Measurements from ENCODE around the gene GALNT2.
A peak's percentile ranks its signal among the peaks of the same experiment; 100 is the strongest.

GALNT2 gene

DNA sequence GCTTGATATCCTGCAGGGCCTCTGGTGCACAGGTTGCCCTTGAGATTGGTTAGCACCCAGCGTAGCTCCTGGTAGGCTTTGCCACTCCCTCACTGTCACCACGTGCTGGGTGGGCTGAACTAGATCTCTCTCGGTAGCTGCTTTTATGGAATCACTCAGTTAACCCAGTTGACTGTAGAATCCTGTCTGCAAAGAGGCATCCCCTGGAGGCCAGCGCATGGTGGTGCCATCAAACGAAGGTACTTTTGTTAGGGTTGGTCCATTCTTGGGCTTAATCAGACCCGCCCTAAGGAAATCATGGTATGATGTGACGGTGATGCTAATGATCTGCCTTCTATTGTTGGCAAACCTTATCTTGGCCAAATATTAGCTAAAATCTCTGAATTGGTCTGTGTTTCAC, 153.4 kb downstream of the GALNT2 start:
- no peak for DNase-seq

DNA sequence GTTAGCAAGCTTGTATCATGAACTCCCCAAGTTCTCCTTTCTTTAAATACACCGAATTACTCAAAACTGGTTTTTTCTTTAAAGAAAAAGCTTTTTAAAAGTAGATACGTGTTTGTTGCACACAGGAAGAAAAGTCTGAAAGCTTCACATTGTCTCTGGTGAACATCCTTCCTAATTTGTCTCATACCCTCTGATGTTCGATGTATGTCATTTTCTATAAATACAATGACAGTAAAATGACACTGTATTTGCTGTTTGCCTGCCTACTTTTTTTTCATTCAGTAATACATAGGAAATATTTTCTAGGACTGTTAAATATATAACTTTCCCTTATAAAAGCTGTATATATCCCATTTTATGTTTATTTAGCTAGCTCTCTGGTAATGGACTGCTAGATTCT, 153.9 kb downstream of the GALNT2 start:
- DNase-seq: no peak

- no peak for DNase-seq
These were observed 155.6 kb downstream of the GALNT2 start for GRCh38 chr1:230222678-230223077.

GRCh38 chr1:230224101-230224960, 157.3 kb downstream of the GALNT2 start:
- no peak for DNase-seq

DNA sequence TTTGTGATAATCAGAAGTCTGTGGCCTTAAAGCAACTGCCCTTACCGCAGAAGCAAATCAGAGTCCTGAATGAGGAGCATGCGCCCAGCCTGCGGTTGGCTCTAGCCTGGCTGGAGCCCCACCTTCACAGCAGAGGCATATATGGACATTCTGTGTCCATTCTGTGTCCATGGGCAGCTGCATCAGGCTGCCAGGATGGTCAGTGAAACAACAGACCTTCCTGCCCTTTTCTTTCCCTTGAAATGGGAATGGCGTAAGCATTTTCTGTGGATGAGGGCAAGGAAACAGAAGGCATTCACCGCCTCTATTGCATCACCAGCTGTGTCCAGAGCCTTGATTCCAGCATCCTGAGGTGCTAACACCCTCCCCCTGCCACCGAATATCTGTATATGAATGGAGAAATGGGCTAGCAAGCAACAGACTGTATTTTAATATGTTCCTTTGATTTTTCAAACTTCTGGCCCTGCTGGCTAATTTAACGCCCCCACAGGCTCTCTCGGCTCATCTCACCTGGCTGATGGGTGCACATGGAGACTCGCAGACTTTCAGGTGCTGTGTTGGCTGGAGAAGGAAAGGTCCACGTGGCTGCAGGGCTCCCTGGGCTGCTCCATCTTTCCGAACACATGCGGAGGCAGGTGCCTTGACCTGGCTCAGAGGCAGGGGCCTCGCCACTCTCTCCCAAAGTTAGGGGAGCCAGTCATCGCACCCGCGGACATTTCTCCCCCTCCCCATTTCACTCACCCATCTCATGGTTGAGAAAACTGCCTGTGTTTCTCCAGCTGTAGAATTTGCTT, 159.2 kb downstream of the GALNT2 start:
- no peak for DNase-seq

GRCh38 chr1:230226814-230227213, 159.8 kb downstream of the GALNT2 start:
- DNase-seq: no peak

DNA sequence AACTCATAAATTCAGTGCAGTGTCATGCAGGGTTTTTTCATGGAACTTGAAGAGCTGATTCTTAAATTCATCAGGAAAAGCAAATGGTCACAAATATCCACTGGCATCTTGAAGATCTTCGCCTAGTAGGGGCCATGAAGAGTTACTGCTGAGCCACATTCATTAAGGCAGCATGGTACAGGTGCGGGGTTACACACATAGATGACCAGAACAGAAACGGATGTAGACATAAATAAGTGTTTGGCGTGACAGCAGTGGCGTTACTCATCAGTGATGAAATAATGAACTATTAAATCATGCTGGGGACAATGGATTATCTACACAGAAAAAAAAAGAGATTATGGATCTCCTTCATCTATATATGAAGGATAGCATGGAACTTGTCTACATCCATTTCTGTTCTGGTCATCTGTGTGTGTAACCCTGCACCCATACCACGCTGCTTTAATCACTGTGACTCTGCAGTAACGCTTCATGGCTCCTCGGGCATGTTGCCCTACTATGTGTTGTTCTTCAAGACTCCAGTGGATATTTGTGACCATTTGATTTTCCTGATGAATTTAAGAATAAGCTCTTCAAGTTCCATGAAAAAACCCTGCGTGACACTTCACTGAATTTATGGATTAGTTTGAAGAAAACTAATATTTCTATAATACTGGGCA, 161.3 kb downstream of the GALNT2 start:
- DNase-seq: no peak

GRCh38 chr1:230230273-230230672, 163.2 kb downstream of the GALNT2 start:
- DNase-seq: no peak

- no peak for DNase-seq
These were observed 164.1 kb downstream of the GALNT2 start for GRCh38 chr1:230230948-230231773.

DNA sequence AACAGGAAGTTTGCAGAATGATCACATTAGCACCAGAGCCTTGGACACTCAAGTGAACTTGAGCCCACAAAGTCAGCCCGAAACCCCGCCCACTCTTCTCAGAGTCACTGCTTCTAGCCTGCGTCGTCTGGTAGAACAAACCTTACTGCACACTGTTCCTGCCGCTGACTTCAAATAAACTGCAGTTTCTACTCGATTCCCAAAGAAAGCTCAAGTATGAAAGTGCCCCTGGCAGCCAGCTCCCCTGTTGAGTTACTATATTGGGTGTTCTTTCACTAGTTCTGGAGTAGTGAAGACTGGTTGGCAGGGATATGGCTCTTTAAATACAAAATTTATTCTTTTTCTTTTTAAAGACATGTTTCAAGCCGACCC, 164.7 kb downstream of the GALNT2 start:
- DNase-seq: peak; percentile 55

- no peak for DNase-seq
These were observed 165.3 kb downstream of the GALNT2 start for GRCh38 chr1:230232371-230232771.

GRCh38 chr1:230233786-230234185, 166.7 kb downstream of the GALNT2 start:
- DNase-seq: no peak

DNA sequence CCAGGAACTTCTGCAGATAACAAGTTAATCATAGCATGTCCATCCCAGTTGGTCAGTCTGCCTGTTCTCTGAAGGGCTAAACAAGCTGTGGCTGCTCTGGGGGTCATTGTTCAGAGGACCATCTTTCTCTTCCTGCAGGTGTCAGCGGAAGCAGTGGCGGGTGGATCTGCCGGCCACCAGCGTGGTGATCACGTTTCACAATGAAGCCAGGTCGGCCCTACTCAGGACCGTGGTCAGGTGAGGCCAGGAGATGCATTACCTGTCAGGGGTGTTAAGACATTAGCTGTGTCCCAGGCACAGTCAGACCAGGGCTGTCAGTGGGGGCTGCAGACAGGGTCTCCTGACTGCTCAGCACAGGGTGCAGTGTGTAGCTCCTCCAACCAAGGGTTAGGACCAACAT, 168.8 kb downstream of the GALNT2 start:
- DNase-seq: no peak

- no peak for DNase-seq
These were observed 169.4 kb downstream of the GALNT2 start for GRCh38 chr1:230236301-230237008.

- DNase-seq: no peak
These were observed 170.0 kb downstream of the GALNT2 start for GRCh38 chr1:230237009-230237370.

DNA sequence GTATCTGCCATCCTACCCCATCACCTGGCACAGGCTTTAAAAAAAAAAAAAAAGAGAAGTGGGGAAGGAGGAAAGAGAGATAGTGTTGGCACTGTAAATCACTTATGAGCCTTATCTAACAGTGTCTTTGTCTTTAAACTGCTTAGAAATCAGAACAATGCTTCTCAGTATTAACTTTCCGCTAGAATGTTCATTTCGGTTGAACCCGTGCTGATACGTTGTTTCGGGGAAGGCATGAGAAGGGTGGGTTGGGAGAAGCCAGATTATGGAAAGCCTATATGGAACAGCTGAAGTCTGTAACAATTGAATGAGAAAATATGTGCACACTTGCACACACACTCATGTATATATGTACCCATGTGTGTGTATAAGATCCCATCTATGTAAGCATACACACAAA, 170.8 kb downstream of the GALNT2 start:
- no peak for DNase-seq

DNA sequence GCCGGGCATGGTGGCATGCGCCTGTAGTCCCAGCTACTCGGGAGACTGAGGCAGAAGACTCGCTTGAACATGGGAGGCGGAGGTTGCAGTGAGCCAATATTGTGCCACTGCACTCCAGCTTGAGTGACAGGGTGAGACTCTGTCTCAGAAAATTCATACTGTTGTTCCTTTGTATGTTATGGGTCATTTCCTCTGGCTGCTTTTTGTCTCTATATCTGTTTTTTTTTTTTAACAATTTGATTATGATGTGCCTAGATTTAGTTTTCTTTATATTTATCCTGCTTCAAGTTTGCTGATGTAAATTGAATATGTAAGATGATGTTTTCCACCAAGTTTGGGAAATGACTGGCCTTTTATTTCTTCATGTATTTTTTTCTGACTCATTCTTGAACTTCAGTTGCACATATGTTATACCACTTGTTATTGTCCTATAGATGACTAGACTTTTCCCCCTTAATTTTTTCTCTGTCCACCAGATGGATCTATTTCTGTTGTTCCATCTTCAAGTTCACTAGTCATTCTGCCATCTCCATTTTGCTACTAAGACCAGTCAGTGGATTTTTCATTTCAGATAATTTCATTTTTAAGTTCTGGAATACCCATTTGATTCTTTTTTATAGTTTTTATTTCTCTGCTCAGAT, 173.5 kb downstream of the GALNT2 start:
- no peak for DNase-seq

DNA sequence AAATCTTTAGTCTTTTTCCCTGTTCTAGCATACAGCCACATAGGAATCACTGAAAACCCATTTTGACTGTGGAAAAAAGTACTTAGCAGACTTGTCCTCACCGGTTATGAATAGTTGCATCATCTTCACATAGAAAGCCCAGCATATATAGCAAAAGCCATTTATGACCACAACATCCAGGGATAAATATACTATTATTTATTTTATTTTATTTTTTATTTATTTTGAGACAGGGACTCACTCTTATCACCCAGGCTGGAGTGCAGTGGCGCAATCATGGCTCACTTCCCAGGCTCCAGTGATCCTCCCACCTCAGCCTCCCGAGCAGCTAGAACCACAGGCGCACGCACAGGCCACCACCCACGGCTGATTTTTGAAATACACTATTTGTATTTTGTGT, 175.3 kb downstream of the GALNT2 start:
- no peak for DNase-seq

DNA sequence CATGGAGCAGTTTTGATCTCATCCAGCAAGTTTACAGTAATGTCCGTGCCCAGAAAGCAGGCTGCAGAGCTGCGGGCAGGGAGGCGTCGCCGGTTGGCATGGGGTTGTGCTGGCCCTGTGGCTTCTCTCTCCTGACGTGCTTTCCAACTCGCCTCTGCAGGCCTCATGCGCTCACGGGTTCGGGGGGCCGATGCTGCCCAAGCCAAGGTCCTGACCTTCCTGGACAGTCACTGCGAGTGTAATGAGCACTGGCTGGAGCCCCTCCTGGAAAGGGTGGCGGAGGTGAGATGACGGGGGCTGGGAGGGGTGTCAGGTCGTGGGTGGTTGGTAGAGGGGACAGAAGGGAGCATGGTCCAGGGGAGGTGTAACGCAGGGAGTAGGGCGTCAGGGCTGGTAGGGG, 176.1 kb downstream of the GALNT2 start:
- DNase-seq: no peak

DNA sequence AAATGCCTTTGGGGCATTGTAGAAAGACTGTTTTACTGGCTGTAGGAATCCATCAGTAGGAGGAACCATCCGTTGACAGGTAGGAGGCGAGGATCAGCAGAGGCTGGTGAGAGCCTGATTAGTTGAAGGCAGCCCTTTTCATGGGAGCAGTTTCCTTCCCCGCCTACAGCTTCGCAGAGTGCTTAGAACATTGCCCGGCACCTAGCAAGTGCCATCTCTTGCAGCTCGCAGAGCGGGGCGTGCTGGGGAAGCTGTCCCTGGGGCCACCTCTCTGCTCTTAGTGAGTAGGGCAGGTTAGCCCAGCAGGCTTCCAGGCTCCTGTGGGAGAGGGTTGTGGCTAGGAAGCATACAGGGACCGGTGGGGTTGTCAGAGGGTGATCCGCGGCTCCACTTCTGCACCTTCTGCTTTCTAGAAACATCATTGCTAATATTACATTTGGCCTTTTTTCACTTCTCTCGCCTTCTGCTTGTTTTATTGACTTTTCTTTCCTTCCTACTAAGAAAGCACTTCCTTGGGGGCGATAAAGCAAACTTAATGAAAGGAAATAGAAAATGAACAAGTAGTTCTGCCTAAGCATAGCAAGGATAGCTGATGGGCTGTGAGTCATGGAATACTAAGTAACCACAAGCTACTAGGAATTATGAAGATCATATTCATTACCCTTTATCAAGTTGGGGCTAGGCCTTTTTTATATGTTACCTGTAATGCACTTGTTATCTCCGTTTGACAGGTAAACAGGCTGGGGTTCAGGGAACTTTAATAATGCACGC, 176.7 kb downstream of the GALNT2 start:
- DNase-seq: no peak

DNA sequence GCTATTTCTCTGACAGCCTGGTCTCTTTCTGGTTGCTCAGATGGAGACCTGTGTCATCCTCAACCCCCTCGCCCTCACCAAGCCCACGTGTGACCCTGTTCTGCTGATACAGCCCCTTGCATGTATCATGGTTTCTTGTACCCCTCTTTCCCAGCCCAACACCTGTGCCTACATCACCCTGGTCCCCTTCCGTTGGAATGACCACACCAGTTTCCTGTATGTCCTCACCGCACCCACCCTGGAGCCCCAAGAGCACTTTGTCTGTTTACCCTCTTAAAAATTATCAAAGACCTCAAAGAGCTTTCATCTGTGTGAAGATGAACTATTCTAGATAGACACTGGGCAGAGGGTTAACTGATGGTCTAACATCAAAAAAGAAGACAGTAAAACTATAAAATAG, 179.5 kb downstream of the GALNT2 start:
- DNase-seq: no peak
